ENCODE data around the gene COMTD1.

GRCh38 chr10:75245354-75246250, 9.8 kb upstream of the COMTD1 start:
- TF ChIP-seq HINFP (CRISPR knock-in tag; IDR thresholded peaks at IDR 0.05; ENCODE audit: low read depth) (no peak), HMGA1 (CRISPR knock-in tag; conservative IDR thresholded peaks at IDR 0.05) (no peak), POLR2A (IDR thresholded peaks at IDR 0.05; ENCODE audit: insufficient read depth in 1 of 2, low read depth in 2 of 2, low read length in 2 of 2) (no peak), CTCF (CRISPR knock-in tag; IDR thresholded peaks at IDR 0.05) (no peak), TCF7 (IDR thresholded peaks at IDR 0.05; ENCODE audit: low read depth) (no peak), HCFC1 (IDR thresholded peaks at IDR 0.05; ENCODE audit: low read depth, low read length) (no peak), ZNF3 (CRISPR knock-in tag; IDR thresholded peaks at IDR 0.05) (no peak), TP53 (CRISPR knock-in tag; conservative IDR thresholded peaks at IDR 0.05) (no peak), SP1 (IDR thresholded peaks at IDR 0.05) (no peak), SP1 (CRISPR knock-in tag; IDR thresholded peaks at IDR 0.05) (no peak), ZBTB21 (CRISPR knock-in tag; IDR thresholded peaks at IDR 0.05) (no peak)
- TF ChIP-seq, protein P1, sequence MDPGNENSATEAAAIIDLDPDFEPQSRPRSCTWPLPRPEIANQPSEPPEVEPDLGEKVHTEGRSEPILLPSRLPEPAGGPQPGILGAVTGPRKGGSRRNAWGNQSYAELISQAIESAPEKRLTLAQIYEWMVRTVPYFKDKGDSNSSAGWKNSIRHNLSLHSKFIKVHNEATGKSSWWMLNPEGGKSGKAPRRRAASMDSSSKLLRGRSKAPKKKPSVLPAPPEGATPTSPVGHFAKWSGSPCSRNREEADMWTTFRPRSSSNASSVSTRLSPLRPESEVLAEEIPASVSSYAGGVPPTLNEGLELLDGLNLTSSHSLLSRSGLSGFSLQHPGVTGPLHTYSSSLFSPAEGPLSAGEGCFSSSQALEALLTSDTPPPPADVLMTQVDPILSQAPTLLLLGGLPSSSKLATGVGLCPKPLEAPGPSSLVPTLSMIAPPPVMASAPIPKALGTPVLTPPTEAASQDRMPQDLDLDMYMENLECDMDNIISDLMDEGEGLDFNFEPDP (CRISPR knock-in tag; conservative IDR thresholded peaks at IDR 0.05) = no peak
- TF ChIP-seq, protein P2, sequence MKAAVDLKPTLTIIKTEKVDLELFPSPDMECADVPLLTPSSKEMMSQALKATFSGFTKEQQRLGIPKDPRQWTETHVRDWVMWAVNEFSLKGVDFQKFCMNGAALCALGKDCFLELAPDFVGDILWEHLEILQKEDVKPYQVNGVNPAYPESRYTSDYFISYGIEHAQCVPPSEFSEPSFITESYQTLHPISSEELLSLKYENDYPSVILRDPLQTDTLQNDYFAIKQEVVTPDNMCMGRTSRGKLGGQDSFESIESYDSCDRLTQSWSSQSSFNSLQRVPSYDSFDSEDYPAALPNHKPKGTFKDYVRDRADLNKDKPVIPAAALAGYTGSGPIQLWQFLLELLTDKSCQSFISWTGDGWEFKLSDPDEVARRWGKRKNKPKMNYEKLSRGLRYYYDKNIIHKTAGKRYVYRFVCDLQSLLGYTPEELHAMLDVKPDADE (CRISPR knock-in tag; IDR thresholded peaks at IDR 0.05) = no peak
